Measurements from ENCODE around the gene FHIP2A. TPM values are rescaled to one million over a fixed set of nuclear protein-coding genes. Genes with fewer than 3 reads are reported as not detected.

Gene FHIP2A, protein sequence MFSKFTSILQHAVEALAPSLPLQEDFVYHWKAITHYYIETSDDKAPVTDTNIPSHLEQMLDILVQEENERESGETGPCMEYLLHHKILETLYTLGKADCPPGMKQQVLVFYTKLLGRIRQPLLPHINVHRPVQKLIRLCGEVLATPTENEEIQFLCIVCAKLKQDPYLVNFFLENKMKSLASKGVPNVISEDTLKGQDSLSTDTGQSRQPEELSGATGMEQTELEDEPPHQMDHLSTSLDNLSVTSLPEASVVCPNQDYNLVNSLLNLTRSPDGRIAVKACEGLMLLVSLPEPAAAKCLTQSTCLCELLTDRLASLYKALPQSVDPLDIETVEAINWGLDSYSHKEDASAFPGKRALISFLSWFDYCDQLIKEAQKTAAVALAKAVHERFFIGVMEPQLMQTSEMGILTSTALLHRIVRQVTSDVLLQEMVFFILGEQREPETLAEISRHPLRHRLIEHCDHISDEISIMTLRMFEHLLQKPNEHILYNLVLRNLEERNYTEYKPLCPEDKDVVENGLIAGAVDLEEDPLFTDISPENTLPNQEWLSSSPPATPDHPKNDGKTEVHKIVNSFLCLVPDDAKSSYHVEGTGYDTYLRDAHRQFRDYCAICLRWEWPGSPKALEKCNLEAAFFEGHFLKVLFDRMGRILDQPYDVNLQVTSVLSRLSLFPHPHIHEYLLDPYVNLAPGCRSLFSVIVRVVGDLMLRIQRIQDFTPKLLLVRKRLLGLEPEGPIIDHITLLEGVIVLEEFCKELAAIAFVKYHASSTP
- 6.1 and 7.3 TPM in 2 replicates for total RNA-seq

GRCh38 chr10:114821293-114821914, at the start of gene FHIP2A:
Gene FHIP2A, plus strand, starts transcription at chr10:114821780. Its CDS starts 299 bp downstream, at chr10:114822079.

Other genes starting within 250 kb of the FHIP2A start
- 32.4 and 49.1 TPM in 2 replicates for gene ABLIM1, start 163.5 kb upstream of the FHIP2A start, total RNA-seq
- 16.9 and 25.3 TPM in 2 replicates for gene TRUB1, start 116.4 kb downstream of the FHIP2A start, total RNA-seq